ENCODE data around the gene EIPR1.

The EIPR1 gene

GRCh38 chr2:3294069-3294468, 83.5 kb downstream of the EIPR1 start:
- Histone ChIP-seq H3K4ac (ENCODE audit: low read depth, low read length) (no peak overlapping the region), H3K27ac (ENCODE audit: low read depth, low read length) (no peak overlapping the region), H2AK5ac (ENCODE audit: low read length) (no peak overlapping the region), H3K36me3 (ENCODE audit: control insufficient read depth, insufficient read depth, low read length) (no peaks in the 10 kb centered on the region), H3K56ac (ENCODE audit: low read length) (no peak overlapping the region), H3K79me1 (ENCODE audit: low read length) (no peaks in the 10 kb centered on the region), H2BK15ac (replicated peaks; ENCODE audit: low read depth) (no peak overlapping the region), H2BK5ac (ENCODE audit: low read length) (no peak overlapping the region), H3K79me2 (ENCODE audit: control insufficient read depth, insufficient read depth, low read length) (no peaks in the 10 kb centered on the region), H3K4me2 (ENCODE audit: low read length) (no peak overlapping the region), H3K18ac (ENCODE audit: low read length) (no peak overlapping the region), H3K23ac (ENCODE audit: low read length) (no peak overlapping the region), H4K5ac (ENCODE audit: low read length) (no peak overlapping the region), H4K8ac (ENCODE audit: low read depth, low read length) (no peak overlapping the region), H3K9ac (ENCODE audit: low read length) (no peak overlapping the region), H3K4me3 (ENCODE audit: low read length) (no peak overlapping the region), H3K4me1 (ENCODE audit: control insufficient read depth, low read depth, low read length) (no peaks in the 10 kb centered on the region), H3K27me3 (ENCODE audit: insufficient read depth, low read length, poor library complexity) (no peaks in the 10 kb centered on the region), H2BK120ac (ENCODE audit: low read depth, low read length) (no peak overlapping the region)
- no peak for DNase-seq
- no CpG with 5 or more reads among the region's 3 CpGs for WGBS (ENCODE audit: extremely low coverage, insufficient coverage, low lambda C conversion rate)

DNA sequence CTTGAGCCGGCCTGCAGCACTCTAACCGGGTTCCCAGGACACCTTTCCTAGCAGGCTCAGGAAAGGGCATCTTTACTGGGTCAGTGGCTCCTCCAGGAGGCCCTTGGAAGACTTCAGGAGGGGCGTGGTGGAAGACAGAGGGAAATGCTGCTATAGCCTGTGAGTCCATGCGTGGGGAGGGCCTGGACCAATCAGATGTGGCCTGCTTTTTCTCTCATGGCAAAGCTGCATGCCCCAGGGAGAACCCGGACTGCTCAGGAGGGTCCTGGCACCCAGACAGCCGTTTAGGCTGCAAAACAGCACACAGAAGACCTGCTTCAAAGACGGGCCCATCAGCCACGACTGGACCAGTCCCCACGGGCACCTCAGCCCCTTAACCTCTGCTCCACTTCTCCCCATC, 84.4 kb downstream of the EIPR1 start:
- Histone ChIP-seq H3K27ac (ENCODE audit: low read depth, low read length) (no peak overlapping the region), H3K9ac (ENCODE audit: low read length) (no peak overlapping the region), H3K23ac (ENCODE audit: low read length) (no peak overlapping the region), H3K27me3 (ENCODE audit: insufficient read depth, low read length, poor library complexity) (no peaks in the 10 kb centered on the region), H2AK5ac (ENCODE audit: low read length) (no peak overlapping the region), H3K4me3 (ENCODE audit: low read length) (no peak overlapping the region), H3K4ac (ENCODE audit: low read depth, low read length) (no peak overlapping the region), H3K56ac (ENCODE audit: low read length) (no peak overlapping the region), H3K4me1 (ENCODE audit: control insufficient read depth, low read depth, low read length) (no peaks in the 10 kb centered on the region), H3K79me2 (ENCODE audit: control insufficient read depth, insufficient read depth, low read length) (no peaks in the 10 kb centered on the region), H3K79me1 (ENCODE audit: low read length) (no peaks in the 10 kb centered on the region), H2BK5ac (ENCODE audit: low read length) (no peak overlapping the region), H2BK15ac (replicated peaks; ENCODE audit: low read depth) (no peak overlapping the region), H3K4me2 (ENCODE audit: low read length) (no peak overlapping the region), H3K36me3 (ENCODE audit: control insufficient read depth, insufficient read depth, low read length) (no peaks in the 10 kb centered on the region), H4K8ac (ENCODE audit: low read depth, low read length) (no peak overlapping the region), H2BK120ac (ENCODE audit: low read depth, low read length) (no peak overlapping the region), H3K18ac (ENCODE audit: low read length) (no peak overlapping the region), H4K5ac (ENCODE audit: low read length) (no peak overlapping the region)
- no CpG with 5 or more reads among the region's 9 CpGs for WGBS (ENCODE audit: extremely low coverage, insufficient coverage, low lambda C conversion rate)
- peak; percentile 5 for DNase-seq

DNA sequence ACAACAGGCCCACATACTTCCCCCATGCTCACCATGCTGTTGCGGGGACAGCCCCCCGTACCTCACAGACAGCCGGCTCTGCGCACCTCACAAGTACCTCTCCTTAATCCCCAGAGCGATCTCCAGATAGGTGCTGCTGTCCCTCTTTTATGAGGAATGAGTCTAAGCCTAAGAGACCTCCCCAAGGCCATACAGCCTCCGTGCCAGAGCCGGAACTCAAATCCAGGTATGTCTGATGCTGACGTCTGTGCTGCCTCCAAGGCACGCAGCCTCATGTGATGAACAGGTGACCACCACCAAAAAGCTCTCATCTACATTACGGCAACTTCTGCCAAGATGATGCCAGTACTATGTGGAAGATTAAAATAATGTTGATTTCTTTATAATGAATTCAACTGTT, 85.2 kb downstream of the EIPR1 start:
- no peak for DNase-seq
- no peaks in the 10 kb centered on the region for H3K27me3 ChIP-seq (ENCODE audit: insufficient read depth, low read length, poor library complexity)
- no peaks in the 10 kb centered on the region for H3K79me1 ChIP-seq (ENCODE audit: low read length)
- H2BK120ac ChIP-seq (ENCODE audit: low read depth, low read length), result no peak overlapping the region
- no peak overlapping the region for H3K23ac ChIP-seq (ENCODE audit: low read length)
- no peaks in the 10 kb centered on the region for H3K4me1 ChIP-seq (ENCODE audit: control insufficient read depth, low read depth, low read length)
- no peak overlapping the region for H3K56ac ChIP-seq (ENCODE audit: low read length)
- H3K18ac ChIP-seq (ENCODE audit: low read length), result no peak overlapping the region
- H2BK15ac ChIP-seq (replicated peaks; ENCODE audit: low read depth), result no peak overlapping the region
- no CpG with 5 or more reads among the region's 10 CpGs for WGBS (ENCODE audit: extremely low coverage, insufficient coverage, low lambda C conversion rate)
- H3K4me3 ChIP-seq (ENCODE audit: low read length), result no peak overlapping the region
- H2BK5ac ChIP-seq (ENCODE audit: low read length), result no peak overlapping the region
- no peak overlapping the region for H2AK5ac ChIP-seq (ENCODE audit: low read length)
- no peak overlapping the region for H3K4ac ChIP-seq (ENCODE audit: low read depth, low read length)
- no peak overlapping the region for H4K8ac ChIP-seq (ENCODE audit: low read depth, low read length)
- no peak overlapping the region for H4K5ac ChIP-seq (ENCODE audit: low read length)
- no peaks in the 10 kb centered on the region for H3K36me3 ChIP-seq (ENCODE audit: control insufficient read depth, insufficient read depth, low read length)
- no peak overlapping the region for H3K27ac ChIP-seq (ENCODE audit: low read depth, low read length)
- no peak overlapping the region for H3K9ac ChIP-seq (ENCODE audit: low read length)
- H3K79me2 ChIP-seq (ENCODE audit: control insufficient read depth, insufficient read depth, low read length), result no peaks in the 10 kb centered on the region
- H3K4me2 ChIP-seq (ENCODE audit: low read length), result no peak overlapping the region

DNA sequence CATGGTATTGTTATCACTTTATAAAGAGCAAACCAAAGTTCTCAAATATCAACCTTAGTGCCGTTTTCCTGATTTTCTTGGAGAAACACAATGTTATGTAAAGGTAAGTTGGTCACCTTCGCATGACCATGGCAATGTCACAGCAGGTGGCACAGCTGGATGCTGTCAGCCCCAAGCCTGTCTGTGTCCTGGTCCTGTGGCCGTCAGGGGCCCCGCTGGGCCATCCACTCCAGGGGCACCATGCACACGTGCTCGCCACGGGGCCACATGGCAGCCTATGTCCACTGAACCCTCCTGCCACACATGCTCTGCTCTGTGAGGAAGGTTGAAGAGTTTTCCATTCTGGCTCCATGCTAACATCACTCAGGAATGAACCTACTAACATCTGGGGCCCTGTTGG, 85.9 kb downstream of the EIPR1 start:
- no peak overlapping the region for H4K5ac ChIP-seq (ENCODE audit: low read length)
- H3K27me3 ChIP-seq (ENCODE audit: insufficient read depth, low read length, poor library complexity), result no peaks in the 10 kb centered on the region
- H2AK5ac ChIP-seq (ENCODE audit: low read length), result no peak overlapping the region
- no peak overlapping the region for H2BK15ac ChIP-seq (replicated peaks; ENCODE audit: low read depth)
- H3K4me2 ChIP-seq (ENCODE audit: low read length), result no peak overlapping the region
- H3K9ac ChIP-seq (ENCODE audit: low read length), result no peak overlapping the region
- H3K56ac ChIP-seq (ENCODE audit: low read length), result no peak overlapping the region
- no peak overlapping the region for H3K18ac ChIP-seq (ENCODE audit: low read length)
- no peaks in the 10 kb centered on the region for H3K79me1 ChIP-seq (ENCODE audit: low read length)
- H3K27ac ChIP-seq (ENCODE audit: low read depth, low read length), result no peak overlapping the region
- no peak overlapping the region for H3K4me3 ChIP-seq (ENCODE audit: low read length)
- no peaks in the 10 kb centered on the region for H3K79me2 ChIP-seq (ENCODE audit: control insufficient read depth, insufficient read depth, low read length)
- H2BK5ac ChIP-seq (ENCODE audit: low read length), result no peak overlapping the region
- no peak for DNase-seq
- no peak overlapping the region for H2BK120ac ChIP-seq (ENCODE audit: low read depth, low read length)
- no peaks in the 10 kb centered on the region for H3K36me3 ChIP-seq (ENCODE audit: control insufficient read depth, insufficient read depth, low read length)
- no peak overlapping the region for H4K8ac ChIP-seq (ENCODE audit: low read depth, low read length)
- H3K23ac ChIP-seq (ENCODE audit: low read length), result no peak overlapping the region
- no CpG with 5 or more reads among the region's 7 CpGs for WGBS (ENCODE audit: extremely low coverage, insufficient coverage, low lambda C conversion rate)
- H3K4me1 ChIP-seq (ENCODE audit: control insufficient read depth, low read depth, low read length), result no peaks in the 10 kb centered on the region
- no peak overlapping the region for H3K4ac ChIP-seq (ENCODE audit: low read depth, low read length)

GRCh38 chr2:3291113-3291512, 86.5 kb downstream of the EIPR1 start:
- Histone ChIP-seq H3K79me1 (ENCODE audit: low read length) (no peaks in the 10 kb centered on the region), H3K36me3 (ENCODE audit: control insufficient read depth, insufficient read depth, low read length) (no peaks in the 10 kb centered on the region), H3K18ac (ENCODE audit: low read length) (no peak overlapping the region), H3K27me3 (ENCODE audit: insufficient read depth, low read length, poor library complexity) (no peaks in the 10 kb centered on the region), H3K56ac (ENCODE audit: low read length) (no peak overlapping the region), H3K4ac (ENCODE audit: low read depth, low read length) (no peak overlapping the region), H3K9ac (ENCODE audit: low read length) (no peak overlapping the region), H2AK5ac (ENCODE audit: low read length) (no peak overlapping the region), H3K79me2 (ENCODE audit: control insufficient read depth, insufficient read depth, low read length) (no peaks in the 10 kb centered on the region), H2BK15ac (replicated peaks; ENCODE audit: low read depth) (no peak overlapping the region), H3K4me2 (ENCODE audit: low read length) (no peak overlapping the region), H3K27ac (ENCODE audit: low read depth, low read length) (no peak overlapping the region), H2BK5ac (ENCODE audit: low read length) (no peak overlapping the region), H3K4me3 (ENCODE audit: low read length) (no peak overlapping the region), H3K4me1 (ENCODE audit: control insufficient read depth, low read depth, low read length) (no peaks in the 10 kb centered on the region), H2BK120ac (ENCODE audit: low read depth, low read length) (no peak overlapping the region), H4K5ac (ENCODE audit: low read length) (no peak overlapping the region), H3K23ac (ENCODE audit: low read length) (no peak overlapping the region), H4K8ac (ENCODE audit: low read depth, low read length) (no peak overlapping the region)
- no peak for DNase-seq
- WGBS (ENCODE audit: extremely low coverage, insufficient coverage, low lambda C conversion rate), result no CpG with 5 or more reads among the region's 9 CpGs

- DNase-seq, result no peak
- Histone ChIP-seq H3K27me3 (ENCODE audit: insufficient read depth, low read length, poor library complexity) (no peaks in the 10 kb centered on the region), H3K23ac (ENCODE audit: low read length) (no peak overlapping the region), H4K5ac (ENCODE audit: low read length) (no peak overlapping the region), H2BK120ac (ENCODE audit: low read depth, low read length) (no peak overlapping the region), H3K18ac (ENCODE audit: low read length) (no peak overlapping the region), H3K4me1 (ENCODE audit: control insufficient read depth, low read depth, low read length) (no peaks in the 10 kb centered on the region), H2AK5ac (ENCODE audit: low read length) (no peak overlapping the region), H3K4me2 (ENCODE audit: low read length) (no peak overlapping the region), H3K4me3 (ENCODE audit: low read length) (no peak overlapping the region), H2BK5ac (ENCODE audit: low read length) (no peak overlapping the region), H4K8ac (ENCODE audit: low read depth, low read length) (no peak overlapping the region), H3K56ac (ENCODE audit: low read length) (no peak overlapping the region), H3K4ac (ENCODE audit: low read depth, low read length) (no peak overlapping the region), H3K79me1 (ENCODE audit: low read length) (no peaks in the 10 kb centered on the region), H2BK15ac (replicated peaks; ENCODE audit: low read depth) (no peak overlapping the region), H3K9ac (ENCODE audit: low read length) (no peak overlapping the region), H3K79me2 (ENCODE audit: control insufficient read depth, insufficient read depth, low read length) (no peaks in the 10 kb centered on the region), H3K36me3 (ENCODE audit: control insufficient read depth, insufficient read depth, low read length) (no peaks in the 10 kb centered on the region), H3K27ac (ENCODE audit: low read depth, low read length) (no peak overlapping the region)
- no CpG with 5 or more reads among the region's 12 CpGs for WGBS (ENCODE audit: extremely low coverage, insufficient coverage, low lambda C conversion rate)
Measured at GRCh38 chr2:3290655-3291054, 87.0 kb downstream of the EIPR1 start.

Data from mesendoderm (in vitro differentiated cells).